Smooth muscle cell of the coronary artery (primary cell): ENCODE data around the gene PABPC3. TPM values are rescaled to one million over a fixed set of nuclear protein-coding genes. Genes with fewer than 3 reads are reported as not detected.

Source experiments
- total RNA-seq: library from RNA; depleted of rRNA; stranded (reverse); fragments of >200 nt; gene quantifications from 2 replicates; pipeline ENCODE4 v1.2.3, GENCODE V29; 2014; ENCODE audit warnings: low replicate concordance

The PABPC3 gene
- 0.08 and 0.12 TPM in 2 replicates for total RNA-seq

DNA sequence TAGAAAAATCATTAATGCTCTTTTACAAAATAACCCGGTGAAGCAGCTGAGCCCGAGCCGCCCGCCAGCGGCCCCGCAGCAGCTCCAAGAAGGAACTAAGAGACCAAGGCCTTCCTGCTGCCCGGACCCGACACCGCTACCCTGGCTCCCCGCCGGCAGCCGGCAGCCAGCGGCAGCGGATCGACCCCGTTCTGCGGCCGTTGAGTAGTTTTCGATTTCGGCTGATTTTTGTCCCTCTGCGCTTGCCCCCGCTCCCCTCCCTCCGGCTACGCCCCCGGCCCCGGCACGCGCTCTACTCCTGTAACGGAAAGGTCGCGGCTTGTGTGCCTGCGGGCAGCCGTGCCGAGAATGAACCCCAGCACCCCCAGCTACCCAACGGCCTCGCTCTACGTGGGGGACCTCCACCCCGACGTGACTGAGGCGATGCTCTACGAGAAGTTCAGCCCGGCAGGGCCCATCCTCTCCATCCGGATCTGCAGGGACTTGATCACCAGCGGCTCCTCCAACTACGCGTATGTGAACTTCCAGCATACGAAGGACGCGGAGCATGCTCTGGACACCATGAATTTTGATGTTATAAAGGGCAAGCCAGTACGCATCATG, at the start of gene PABPC3:
Gene PABPC3, plus strand, starts transcription at position 286 of the 603 bp plus-strand sequence. Its CDS starts 63 bp downstream, at position 349.

Other genes with a start within 250 kb of the PABPC3 start
- not detected in 2 replicates for gene AMER2, start 76.2 kb downstream of the PABPC3 start, total RNA-seq
- gene MTMR6, start 191.4 kb downstream of the PABPC3 start, total RNA-seq: 8.4 and 20.1 TPM in 2 replicates
- gene NUP58, start 205.5 kb downstream of the PABPC3 start, total RNA-seq: 15.1 and 36.7 TPM in 2 replicates